HCT116 (cell line): ENCODE measurements around the gene ADARB2. TPM values are rescaled to one million over a fixed set of nuclear protein-coding genes. Genes with fewer than 3 reads are reported as not detected.

Source experiments
- ATAC-seq: fragments of 200-7000 bp; cut with Tn5 transposase; 2 replicates; pipeline ENCODE4 v1.9.1; 2020; ENCODE audit warnings: mild to moderate bottlenecking, moderate library complexity
- BruUV-seq: library from RNA; stranded (reverse); fragments of 400-500 nt; replicated peaks from 2 replicates; lab custom pipeline; 2021; lab: Mats Ljungman, UMichigan
- CTCF ChIA-PET: fragments of 300-600 bp; sonication (Branson Sonifier 250); formaldehyde crosslinking; loops from one replicate; lab custom pipeline; 2021; ENCODE audit warnings: antibody characterized with exemption; lab: Charles Lee
- POLR2A ChIA-PET: fragments of 300-600, 350-600 bp; sonication (Branson Sonifier 250); formaldehyde crosslinking; loops from one replicate; lab custom pipeline; 2021; ENCODE audit warnings: antibody characterized with exemption; lab: Charles Lee
- RAD21 ChIA-PET, 2 experiments: fragments of 300-600 bp; sonication (Branson Sonifier 250); formaldehyde crosslinking; loops; one replicate each; lab custom pipeline; 2023; ENCODE audit warnings: low total read pairs in 2 of 2; ENCODE audit not compliant: uncharacterized antibody in 2 of 2, unreplicated experiment in 2 of 2, low non-redundant PET in 1 of 2; lab: Charles Lee
- DNase-seq: peaks from one replicate; pipeline ENCODE4 v3.0.0-alpha.2; 2010; ENCODE audit warnings: low read depth, low spot score
- H2AFZ ChIP-seq: fragments of 200-600 bp; shearing (Covaris generic), sonication (generic); 2 replicates; pipeline ENCODE4 v1.6.1; 2017; ENCODE audit warnings: low read depth, mixed run types, mixed read lengths, antibody characterized with exemption, low read length; ENCODE audit not compliant: poor library complexity, severe bottlenecking
- H3K27ac ChIP-seq: 2 replicates; pipeline ENCODE4 v1.5.1; 2012; ENCODE audit warnings: low read depth, low read length
- H3K27me3 ChIP-seq: fragments of 200-600 bp; sonication (generic); 2 replicates; pipeline ENCODE4 v1.6.1; 2016; ENCODE audit warnings: mixed run types, low read length, mixed read lengths; ENCODE audit not compliant: insufficient read depth
- H3K36me3 ChIP-seq, 2 experiments: fragments of 200-500 bp in 1 of 2; fragments of 200-600 bp in 1 of 2; sonication (Bioruptor generic) in 1 of 2; sonication (generic) in 1 of 2; 2 replicates each; pipeline versions ENCODE4 v1.5.1 to v1.6.1; 2014 to 2016; ENCODE audit warnings: low read length in 2 of 2, inconsistent platforms in 1 of 2, mixed read lengths in 1 of 2, mixed run types in 1 of 2; ENCODE audit not compliant: insufficient read depth in 2 of 2, control insufficient read depth in 1 of 2
- H3K4me1 ChIP-seq, 2 experiments: fragments of 200-600 bp in 1 of 2; sonication (generic) in 1 of 2; 2 replicates each; pipeline versions ENCODE4 v1.5.1 to v1.6.1; 2012 to 2017; ENCODE audit warnings: low read length in 2 of 2, inconsistent platforms in 1 of 2, mild to moderate bottlenecking in 1 of 2, mixed read lengths in 1 of 2, mixed run types in 1 of 2, moderate library complexity in 1 of 2; ENCODE audit not compliant: insufficient read depth in 2 of 2, control insufficient read depth in 1 of 2
- H3K4me2 ChIP-seq: fragments of 200-600 bp; sonication (generic); 2 replicates; pipeline ENCODE4 v1.6.1; 2017; ENCODE audit warnings: mixed run types, low read length, mixed read lengths
- H3K4me3 ChIP-seq, 2 experiments: fragments of 200-600 bp in 1 of 2; sonication (generic) in 1 of 2; replicated peaks in 1 of 2; 2 replicates each; pipeline ENCODE4 v1.5.1; 2011 to 2016; ENCODE audit warnings: low read length in 2 of 2, control low read depth in 1 of 2, low read depth in 1 of 2, mild to moderate bottlenecking in 1 of 2, mixed read lengths in 1 of 2, mixed run types in 1 of 2
- H3K79me2 ChIP-seq: fragments of 200-600 bp; sonication (generic); 2 replicates; pipeline ENCODE4 v1.6.1; 2017; ENCODE audit warnings: mild to moderate bottlenecking, mixed run types, low read length, moderate library complexity, mixed read lengths; ENCODE audit not compliant: insufficient read depth
- H3K9ac ChIP-seq: fragments of 200-600 bp; sonication (generic); 2 replicates; pipeline ENCODE4 v1.6.1; 2016; ENCODE audit warnings: low read length, mixed read lengths
- H3K9me2 ChIP-seq: fragments of 200-600 bp; sonication (generic), shearing (Covaris generic); 2 replicates; pipeline ENCODE4 v1.6.1; 2017; ENCODE audit warnings: mixed run types, mild to moderate bottlenecking, moderate library complexity; ENCODE audit not compliant: insufficient read depth
- H3K9me3 ChIP-seq, 2 experiments: fragments of 200-500 bp in 1 of 2; fragments of 200-600 bp in 1 of 2; sonication (Bioruptor generic) in 1 of 2; sonication (generic) in 1 of 2; 2 replicates each; pipeline ENCODE4 v1.6.1; 2014 to 2017; ENCODE audit warnings: low read length in 2 of 2, mixed read lengths in 2 of 2, inconsistent platforms in 1 of 2, low read depth in 1 of 2, mild to moderate bottlenecking in 1 of 2, mixed run types in 1 of 2, moderate library complexity in 1 of 2; ENCODE audit not compliant: control insufficient read depth in 1 of 2, insufficient read depth in 1 of 2
- H4K20me1 ChIP-seq: fragments of 200-600 bp; sonication (generic), shearing (Covaris generic); 2 replicates; pipeline ENCODE4 v1.6.1; 2017; ENCODE audit warnings: mixed run types, mild to moderate bottlenecking, moderate library complexity; ENCODE audit not compliant: insufficient read depth
- CBX3 ChIP-seq: IDR thresholded peaks from 2 replicates; pipeline ENCODE4 v1.6.1; 2012; ENCODE audit warnings: low read depth
- EGR1 ChIP-seq: IDR thresholded peaks from 2 replicates; pipeline ENCODE4 v1.6.1; 2012; ENCODE audit warnings: low read depth
- ELF1 ChIP-seq: IDR thresholded peaks from 2 replicates; pipeline ENCODE4 v1.6.1; 2012; ENCODE audit warnings: low read depth, borderline replicate concordance
- EZH2 ChIP-seq: fragments of 200-600 bp; sonication (generic); IDR thresholded peaks from 2 replicates; pipeline ENCODE4 v1.6.1; 2017; ENCODE audit warnings: antibody characterized with exemption, mixed run types
- FOSL1 ChIP-seq: IDR thresholded peaks from 2 replicates; pipeline ENCODE4 v1.6.1; 2012; ENCODE audit warnings: low read depth
- JUND ChIP-seq: IDR thresholded peaks from 2 replicates; pipeline ENCODE4 v1.6.1; 2012
- POLR2A ChIP-seq: IDR thresholded peaks from 2 replicates; pipeline ENCODE4 v1.7.0; 2011; ENCODE audit warnings: borderline replicate concordance; ENCODE audit not compliant: insufficient read depth, insufficient read length; ENCODE audit errors: extremely low read depth
- RAD21 ChIP-seq: IDR thresholded peaks from 2 replicates; pipeline ENCODE4 v1.6.1; 2012; ENCODE audit warnings: low read depth, mild to moderate bottlenecking
- SIN3A ChIP-seq: IDR thresholded peaks from 2 replicates; pipeline ENCODE4 v1.6.1; 2012; ENCODE audit warnings: low read depth
- SP1 ChIP-seq: IDR thresholded peaks from 2 replicates; pipeline ENCODE4 v1.6.1; 2012; ENCODE audit warnings: low read depth
- TCF7L2 ChIP-seq: IDR thresholded peaks from 2 replicates; pipeline ENCODE4 v1.7.0; 2011; ENCODE audit warnings: borderline replicate concordance, inconsistent platforms; ENCODE audit not compliant: insufficient read depth, insufficient read length; ENCODE audit errors: extremely low read depth
- YY1 ChIP-seq: IDR thresholded peaks from 2 replicates; pipeline ENCODE4 v1.6.1; 2011; ENCODE audit warnings: low read length, low read depth, moderate library complexity, mild to moderate bottlenecking; ENCODE audit not compliant: insufficient replicate concordance; ENCODE audit errors: extremely low read depth
- ZFX ChIP-seq: fragments of 450-650 bp; IDR thresholded peaks from 2 replicates; pipeline ENCODE4 v1.6.1; 2017
- intact Hi-C: fragments of 100-400 bp; cut with micrococcal nuclease; formaldehyde crosslinking; loops from 2 replicates; pipeline ENCODE4 v1.10.0; 2022
- total RNA-seq: library from RNA; stranded (reverse); gene quantifications from one replicate; pipeline ENCODE4 v1.2.1, GENCODE V29; 2021; ENCODE audit not compliant: unreplicated experiment
- TF ChIP-seq, protein P1 (sequence below): IDR thresholded peaks from 2 replicates; pipeline ENCODE4 v1.6.1; 2011; ENCODE audit warnings: mild to moderate bottlenecking, low read length, moderate library complexity; ENCODE audit not compliant: insufficient replicate concordance; ENCODE audit errors: extremely low read depth
- TF ChIP-seq, protein P2 (sequence below): IDR thresholded peaks from 2 replicates; pipeline ENCODE4 v1.6.1; 2012
- TF ChIP-seq, protein P3 (sequence below), 3 experiments: fragments of 200-600 bp in 1 of 3; sonication (generic) in 1 of 3; IDR thresholded peaks in 2 of 3; conservative IDR thresholded peaks in 1 of 3; 2 replicates each; pipeline ENCODE4 v1.5.1; 2012 to 2017; ENCODE audit warnings: low read depth in 2 of 3, low read length in 2 of 3, antibody characterized with exemption in 1 of 3, borderline replicate concordance in 1 of 3, control low read depth in 1 of 3, mild to moderate bottlenecking in 1 of 3, mixed read lengths in 1 of 3, mixed run types in 1 of 3, moderate library complexity in 1 of 3; ENCODE audit not compliant: insufficient read depth in 1 of 3

ADARB2 gene
- total RNA-seq, 1 experiment from 2014 or later, result not detected

DNA sequence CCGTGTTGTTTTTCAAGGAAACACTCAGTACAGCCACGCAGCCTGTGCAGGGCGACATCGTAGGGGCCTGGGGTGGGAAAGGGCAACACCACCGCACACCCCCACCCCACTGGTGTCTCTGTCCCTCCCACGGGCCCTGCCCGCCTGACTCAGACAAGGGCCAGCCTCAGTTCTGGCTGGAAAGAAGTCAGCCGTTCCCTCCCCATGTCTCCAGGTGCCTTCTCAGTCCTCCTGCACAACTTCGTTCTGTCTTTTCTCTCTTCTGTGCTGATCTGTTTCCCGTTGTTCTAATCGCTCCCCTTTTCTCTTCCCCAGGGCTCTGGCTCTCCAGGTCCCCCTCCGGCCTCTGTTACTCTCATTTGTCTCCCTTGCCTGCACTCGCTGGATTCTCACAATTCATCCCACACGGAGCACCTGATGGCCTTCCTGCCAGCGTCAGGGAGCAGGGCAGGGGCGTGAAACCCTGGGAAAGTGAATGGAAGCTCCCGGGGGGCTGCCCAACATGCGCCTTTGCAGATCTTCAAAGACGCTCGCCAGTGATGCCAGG is 583.4 kb downstream of the ADARB2 start (continued):
- TF ChIP-seq, protein P1, sequence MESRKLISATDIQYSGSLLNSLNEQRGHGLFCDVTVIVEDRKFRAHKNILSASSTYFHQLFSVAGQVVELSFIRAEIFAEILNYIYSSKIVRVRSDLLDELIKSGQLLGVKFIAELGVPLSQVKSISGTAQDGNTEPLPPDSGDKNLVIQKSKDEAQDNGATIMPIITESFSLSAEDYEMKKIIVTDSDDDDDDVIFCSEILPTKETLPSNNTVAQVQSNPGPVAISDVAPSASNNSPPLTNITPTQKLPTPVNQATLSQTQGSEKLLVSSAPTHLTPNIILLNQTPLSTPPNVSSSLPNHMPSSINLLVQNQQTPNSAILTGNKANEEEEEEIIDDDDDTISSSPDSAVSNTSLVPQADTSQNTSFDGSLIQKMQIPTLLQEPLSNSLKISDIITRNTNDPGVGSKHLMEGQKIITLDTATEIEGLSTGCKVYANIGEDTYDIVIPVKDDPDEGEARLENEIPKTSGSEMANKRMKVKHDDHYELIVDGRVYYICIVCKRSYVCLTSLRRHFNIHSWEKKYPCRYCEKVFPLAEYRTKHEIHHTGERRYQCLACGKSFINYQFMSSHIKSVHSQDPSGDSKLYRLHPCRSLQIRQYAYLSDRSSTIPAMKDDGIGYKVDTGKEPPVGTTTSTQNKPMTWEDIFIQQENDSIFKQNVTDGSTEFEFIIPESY, result no peak
- TF ChIP-seq POLR2A (no peak), SIN3A (no peak), TCF7L2 (no peak)

DNA sequence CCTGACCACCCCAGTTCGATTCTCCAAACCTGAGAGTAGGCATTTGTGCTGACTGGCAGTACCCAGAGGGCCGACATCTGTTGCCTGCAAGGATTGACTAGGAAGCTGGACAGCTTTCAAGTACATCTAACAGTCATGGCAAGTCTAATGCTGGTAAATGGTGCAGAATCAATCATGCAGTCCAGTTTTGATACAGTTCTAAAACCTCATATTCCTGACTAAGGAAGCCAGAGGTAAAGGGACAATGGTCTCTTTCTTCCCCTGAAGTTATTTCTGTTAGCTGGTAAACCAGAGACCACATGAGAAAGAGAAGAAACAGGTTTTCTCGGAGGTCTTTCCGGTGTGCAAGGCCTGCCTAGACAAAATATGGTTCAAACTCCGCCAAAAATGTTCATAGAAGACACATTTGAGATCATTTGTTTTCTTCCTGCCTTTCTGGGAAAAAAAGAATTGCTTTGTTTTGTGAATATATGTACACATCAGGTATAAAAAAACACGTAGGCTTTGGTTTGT is 584.0 kb downstream of the ADARB2 start:
- no TSS peak for BruUV-seq
- Histone ChIP-seq H3K27ac (no peak overlapping the region), H3K36me3 (no peaks in the 10 kb centered on the region), H3K4me1 (no peaks in the 10 kb centered on the region; a peak in 1 of 4 replicates), H3K9me2 (no peaks in the 10 kb centered on the region), H3K27me3 (peaks cover 3% of the 10 kb centered on the region; the same call in 1 of the 2 replicates), H3K4me3 (no peak overlapping the region), H4K20me1 (no peaks in the 10 kb centered on the region), H3K4me2 (no peak overlapping the region), H2AFZ (no peak overlapping the region), H3K79me2 (no peaks in the 10 kb centered on the region), H3K9ac (no peak overlapping the region), H3K9me3 (no peaks in the 10 kb centered on the region)
- CTCF ChIA-PET, result no interaction called here
- RAD21 ChIA-PET, result no interaction called here
- ATAC-seq, result no peak
- no peak for DNase-seq
- intact Hi-C loops, result no loop called here
- POLR2A ChIA-PET, result no interaction called here
- TF ChIP-seq, protein P2, sequence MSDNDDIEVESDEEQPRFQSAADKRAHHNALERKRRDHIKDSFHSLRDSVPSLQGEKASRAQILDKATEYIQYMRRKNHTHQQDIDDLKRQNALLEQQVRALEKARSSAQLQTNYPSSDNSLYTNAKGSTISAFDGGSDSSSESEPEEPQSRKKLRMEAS, result no peak
- no peak for TF ChIP-seq SIN3A
- TF ChIP-seq EGR1, result no peak
- TF ChIP-seq ELF1, result no peak
- no peak for TF ChIP-seq ZFX
- TF ChIP-seq, protein P3, sequence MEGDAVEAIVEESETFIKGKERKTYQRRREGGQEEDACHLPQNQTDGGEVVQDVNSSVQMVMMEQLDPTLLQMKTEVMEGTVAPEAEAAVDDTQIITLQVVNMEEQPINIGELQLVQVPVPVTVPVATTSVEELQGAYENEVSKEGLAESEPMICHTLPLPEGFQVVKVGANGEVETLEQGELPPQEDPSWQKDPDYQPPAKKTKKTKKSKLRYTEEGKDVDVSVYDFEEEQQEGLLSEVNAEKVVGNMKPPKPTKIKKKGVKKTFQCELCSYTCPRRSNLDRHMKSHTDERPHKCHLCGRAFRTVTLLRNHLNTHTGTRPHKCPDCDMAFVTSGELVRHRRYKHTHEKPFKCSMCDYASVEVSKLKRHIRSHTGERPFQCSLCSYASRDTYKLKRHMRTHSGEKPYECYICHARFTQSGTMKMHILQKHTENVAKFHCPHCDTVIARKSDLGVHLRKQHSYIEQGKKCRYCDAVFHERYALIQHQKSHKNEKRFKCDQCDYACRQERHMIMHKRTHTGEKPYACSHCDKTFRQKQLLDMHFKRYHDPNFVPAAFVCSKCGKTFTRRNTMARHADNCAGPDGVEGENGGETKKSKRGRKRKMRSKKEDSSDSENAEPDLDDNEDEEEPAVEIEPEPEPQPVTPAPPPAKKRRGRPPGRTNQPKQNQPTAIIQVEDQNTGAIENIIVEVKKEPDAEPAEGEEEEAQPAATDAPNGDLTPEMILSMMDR (IDR thresholded peaks at IDR 0.05 in 2 of 3, conservative IDR thresholded peaks at IDR 0.05 in 1 of 3; ENCODE audit: borderline replicate concordance in 1 of 3, insufficient read depth in 1 of 3, low read depth in 2 of 3, low read length in 2 of 3), result no peak
- no peak for TF ChIP-seq EZH2
- TF ChIP-seq POLR2A, result no peak
- no peak for TF ChIP-seq YY1
- TF ChIP-seq, protein P1, result no peak
- TF ChIP-seq CBX3, result no peak
- TF ChIP-seq JUND, result no peak
- no peak for TF ChIP-seq RAD21
- no peak for TF ChIP-seq FOSL1
- TF ChIP-seq SP1, result no peak
